Body of pancreas (tissue), 4 donors: ENCODE results near the gene PLEKHO1. TPM values are rescaled to one million over a fixed set of nuclear protein-coding genes. Genes with fewer than 3 reads are reported as not detected.
"Not testable (repeated sequence)": the region's sequence is repeated elsewhere in the genome, so short reads cannot be mapped to it uniquely, and the experiment has no call there.

Source experiments
- ATAC-seq: fragments of 150-250 bp; one replicate; pipeline ENCODE4 v1.9.1; 2016
- DNase-seq, 4 donors: peaks; one replicate each; pipeline ENCODE4 v3.0.0-alpha.2; 2019
- H3K27ac ChIP-seq, 4 donors: fragments of 200-600 bp; sonication (generic); 1 replicate in 3 of 4; 2 replicates in 1 of 4; pipeline versions ENCODE4 v1.5.1 to v1.6.1; 2016 to 2019; ENCODE audit warnings: mild to moderate bottlenecking in 1 of 4, mixed read lengths in 1 of 4, moderate library complexity in 1 of 4
- H3K27me3 ChIP-seq, 2 donors: fragments of 200-600 bp; sonication (generic); one replicate each; pipeline ENCODE4 v1.6.0; 2016; ENCODE audit warnings: mild to moderate bottlenecking in 1 of 2
- H3K36me3 ChIP-seq, 2 donors: fragments of 200-600 bp; sonication (generic); replicated peaks in 1 of 2; 2 replicates each; pipeline ENCODE4 v1.5.1; 2016; ENCODE audit warnings: low read depth in 2 of 2; ENCODE audit not compliant: insufficient read depth in 1 of 2
- H3K4me1 ChIP-seq: fragments of 200-600 bp; sonication (generic); one replicate; pipeline ENCODE4 v1.6.0; 2016
- H3K4me3 ChIP-seq, 2 donors: fragments of 200-600 bp; sonication (generic); 1 replicate in 1 of 2; 2 replicates in 1 of 2; pipeline ENCODE4 v1.5.1; 2016 to 2019
- H3K9me3 ChIP-seq, 3 donors: fragments of 200-600 bp; sonication (generic); 1 replicate in 2 of 3; 2 replicates in 1 of 3; pipeline ENCODE4 v1.5.1; 2016
- CTCF ChIP-seq, 7 experiments: fragments of 450-650 bp in 4 of 7; fragments of 200-600 bp in 3 of 7; sonication (generic) in 3 of 7; IDR thresholded peaks; one replicate each; pipeline ENCODE4 v1.5.1; 2016 to 2019; ENCODE audit warnings: antibody characterized with exemption in 7 of 7
- POLR2A ChIP-seq, 3 donors: fragments of 450-650 bp; IDR thresholded peaks; one replicate each; pipeline ENCODE4 v1.6.1; 2016; ENCODE audit warnings: antibody characterized with exemption in 3 of 3, mild to moderate bottlenecking in 2 of 3
- WGBS, 2 donors: methylation state at CpG; one replicate each; pipeline ENCODE4 v1.1.5; 2017; 5-methylcytosine and 5-hydroxymethylcytosine counted together
- intact Hi-C: fragments of 100-400 bp; cut with DNase I; formaldehyde crosslinking; loops from one replicate; pipeline ENCODE4 v1.15.1; 2023
- total RNA-seq, 2 donors: library from RNA; depleted of rRNA; stranded (reverse); fragments of >200 nt; gene quantifications; one replicate each; pipeline ENCODE4 v1.1.0, GENCODE V29; 2016

PLEKHO1 gene
- total RNA-seq, 2 donors from 2014 or later = 5.3 to 7.0 TPM

DNA sequence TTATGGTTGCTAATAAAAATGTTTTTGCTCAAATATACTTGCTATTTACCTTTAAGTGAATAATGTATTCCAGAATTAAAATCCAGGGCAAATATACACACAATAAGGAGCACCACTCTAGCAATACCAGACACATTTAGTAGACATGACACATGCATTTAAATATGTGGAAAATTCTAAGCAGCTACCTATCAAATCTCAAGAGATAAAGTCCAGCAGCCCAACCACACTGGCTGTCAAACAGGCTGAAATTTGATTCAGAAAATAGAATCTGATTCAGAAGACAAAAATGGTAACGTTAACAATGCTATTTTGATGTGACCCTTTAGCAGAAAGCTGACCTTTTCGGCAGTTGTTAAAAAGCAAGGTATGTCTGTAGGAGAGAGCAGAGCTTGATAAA is 42.3 kb downstream of the PLEKHO1 start:
- TF ChIP-seq POLR2A (IDR thresholded peaks at IDR 0.05) (no peak), CTCF (IDR thresholded peaks at IDR 0.05) (no peak)
- Histone ChIP-seq H3K36me3 (no peaks in the 10 kb centered on the region), H3K27me3 (peaks cover 0 to 14% of the 10 kb centered on the region in 2 donors), H3K9me3 (no peaks in the 10 kb centered on the region), H3K4me1 (peaks cover 1% of the 10 kb centered on the region), H3K4me3 (no peak overlapping the region), H3K27ac (no peak overlapping the region)
- intact Hi-C loops = no loop called here
- DNase-seq (no peak), ATAC-seq (no peak)
- 49 to 69% methylated on average over 2 of the region's 2 CpGs for WGBS, 2 donors

DNA sequence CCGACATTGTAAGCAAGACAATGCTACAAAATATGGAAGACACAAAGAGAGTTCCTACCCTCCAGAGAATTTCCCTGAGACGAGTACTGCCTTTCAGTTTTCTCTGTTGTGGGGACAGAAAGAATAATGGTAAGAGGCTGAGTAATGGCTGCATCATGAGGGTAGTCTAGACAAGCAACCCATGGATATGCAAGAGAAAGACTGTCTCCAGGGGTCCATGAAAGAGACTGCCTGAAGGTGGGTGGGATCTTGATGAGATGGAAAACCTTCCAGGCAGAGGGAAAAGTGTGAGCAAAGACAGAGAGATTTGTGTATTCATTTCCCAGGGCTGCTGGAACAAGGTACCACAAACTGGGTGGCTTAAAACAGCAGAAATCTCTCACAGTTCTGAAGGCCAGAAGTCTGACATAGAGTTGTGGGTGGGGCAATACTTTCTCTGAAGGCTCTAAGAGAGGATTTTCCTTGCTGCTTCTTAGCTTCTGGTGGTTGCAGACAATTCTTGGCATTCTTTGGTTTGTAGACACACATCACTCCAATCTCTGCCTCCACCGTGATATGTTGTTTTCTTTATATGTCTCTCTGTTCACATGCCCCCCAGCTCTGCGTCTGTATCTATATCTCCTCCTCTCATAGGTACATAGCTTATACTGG is 44.8 kb downstream of the PLEKHO1 start:
- TF ChIP-seq POLR2A (IDR thresholded peaks at IDR 0.05) (no peak), CTCF (IDR thresholded peaks at IDR 0.05) (no peak)
- no peak overlapping the region for H3K27ac ChIP-seq
- H3K4me3 ChIP-seq = no peak overlapping the region
- H3K27me3 ChIP-seq = no peaks in the 10 kb centered on the region
- no peak for DNase-seq
- H3K9me3 ChIP-seq = no peaks in the 10 kb centered on the region
- H3K4me1 ChIP-seq = no peaks in the 10 kb centered on the region
- intact Hi-C loops = no loop called here
- WGBS, 2 donors = 77 to 82% methylated on average over 4 of the region's 4 CpGs
- ATAC-seq = no peak
- no peaks in the 10 kb centered on the region for H3K36me3 ChIP-seq

DNA sequence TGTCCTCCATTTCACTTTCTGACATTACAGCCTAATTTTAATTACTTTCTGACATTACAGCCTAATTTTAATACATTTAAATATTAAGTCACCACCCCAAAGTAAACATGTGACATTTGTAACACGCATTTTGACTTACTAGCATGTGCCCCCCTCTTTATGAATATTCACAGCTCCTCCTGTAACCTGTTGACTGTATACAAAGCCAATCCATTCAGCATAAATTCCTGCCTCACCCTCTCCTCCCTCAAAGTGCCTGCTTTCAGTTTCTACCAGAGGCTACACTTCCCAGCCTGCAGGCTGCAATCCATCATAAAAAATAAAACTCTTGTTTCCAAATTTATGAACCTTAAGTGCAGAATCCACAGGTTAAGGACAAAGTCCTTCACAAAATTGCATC is 46.7 kb downstream of the PLEKHO1 start:
- no peaks in the 10 kb centered on the region for H3K27me3 ChIP-seq
- TF ChIP-seq CTCF (IDR thresholded peaks at IDR 0.05) (no peak), POLR2A (IDR thresholded peaks at IDR 0.05) (no peak)
- H3K9me3 ChIP-seq = no peaks in the 10 kb centered on the region
- DNase-seq (no peak), ATAC-seq (no peak)
- H3K4me3 ChIP-seq = no peak overlapping the region
- no peaks in the 10 kb centered on the region for H3K4me1 ChIP-seq
- 63 to 83% methylated on average over 1 of the region's 1 CpG for WGBS, 2 donors
- no peaks in the 10 kb centered on the region for H3K36me3 ChIP-seq
- H3K27ac ChIP-seq = no peak overlapping the region
- intact Hi-C loops = no loop called here

GRCh38 chr1:150207281-150207971 is 57.7 kb downstream of the PLEKHO1 start:
- WGBS, 2 donors = 56% methylated on average over 7 of the region's 7 CpGs
- no peak for TF ChIP-seq POLR2A (IDR thresholded peaks at IDR 0.05)
- no peak for TF ChIP-seq CTCF (IDR thresholded peaks at IDR 0.05)
- Histone ChIP-seq H3K27me3 (no peaks in the 10 kb centered on the region), H3K27ac (no peak overlapping the region), H3K9me3 (no peaks in the 10 kb centered on the region), H3K36me3 (no peaks in the 10 kb centered on the region), H3K4me3 (no peak overlapping the region), H3K4me1 (peaks cover 5% of the 10 kb centered on the region)
- intact Hi-C loops = no loop called here
- no peak for DNase-seq
- ATAC-seq = peak; percentile 38

DNA sequence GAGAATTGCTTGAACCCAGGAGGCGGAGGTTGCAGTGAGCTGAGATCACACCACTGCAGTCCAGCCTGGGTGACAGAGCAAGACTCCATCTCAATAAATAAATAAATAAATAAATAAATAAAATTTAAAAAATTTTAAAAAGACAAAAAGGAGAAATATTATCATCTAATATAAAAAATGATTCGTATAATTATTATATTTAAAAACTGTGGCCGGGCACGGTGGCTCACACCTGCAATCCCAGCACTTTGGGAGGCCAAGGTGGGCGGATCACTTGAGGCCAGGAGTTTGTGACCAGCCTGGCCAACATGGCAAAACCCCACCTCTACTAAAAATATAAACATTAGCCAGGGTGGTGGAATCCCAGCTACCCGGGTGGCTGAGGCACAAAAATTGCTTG is 58.7 kb downstream of the PLEKHO1 start:
- H3K4me3 ChIP-seq, intact Hi-C loops, H3K27me3 ChIP-seq, H3K27ac ChIP-seq, H3K36me3 ChIP-seq, H3K9me3 ChIP-seq, DNase-seq, ATAC-seq: not testable (repeated sequence)
- 86 to 94% methylated on average over 6 of the region's 6 CpGs for WGBS, 2 donors
- H3K4me1 ChIP-seq = peaks cover 10% of the 10 kb centered on the region

Other genes starting within 250 kb of the PLEKHO1 start
- gene SV2A, start 232.1 kb upstream of the PLEKHO1 start, total RNA-seq = 1 to 10 TPM in 1 of 2 donors, under 1 TPM in 1; 0.33 to 2.1 TPM
- gene SF3B4, start 222.1 kb upstream of the PLEKHO1 start, total RNA-seq = 1 to 10 TPM; 4.7 to 8.2 TPM
- 10 to 100 TPM in 1 of 2 donors, 1 to 10 TPM in 1; 3.0 to 28.3 TPM for gene MTMR11, start 213.0 kb upstream of the PLEKHO1 start, total RNA-seq
- gene OTUD7B, start 139.2 kb upstream of the PLEKHO1 start, total RNA-seq = 10 to 100 TPM in 1 of 2 donors, 1 to 10 TPM in 1; 8.6 to 13.2 TPM
- gene VPS45, start 82.1 kb upstream of the PLEKHO1 start, total RNA-seq = 10 to 100 TPM; 30.9 to 34.3 TPM
- gene ANP32E, start 86.2 kb downstream of the PLEKHO1 start, total RNA-seq = 1 to 10 TPM; 9.2 to 9.3 TPM
- not detected for gene CA14, start 107.9 kb downstream of the PLEKHO1 start, total RNA-seq
- gene APH1A, start 119.1 kb downstream of the PLEKHO1 start, total RNA-seq = 10 to 100 TPM; 33.0 to 56.6 TPM
- 1 to 10 TPM in 1 of 2 donors, not detected in 1; 8.6 TPM for gene C1orf54, start 122.9 kb downstream of the PLEKHO1 start, total RNA-seq
- 1 to 10 TPM in 1 of 2 donors, under 1 TPM in 1; 0.66 to 1.3 TPM for gene CIART, start 132.6 kb downstream of the PLEKHO1 start, total RNA-seq
- gene MRPS21, start 143.9 kb downstream of the PLEKHO1 start, total RNA-seq = 10 to 100 TPM; 17.9 to 23.4 TPM
- 10 to 100 TPM; 36.8 to 74.8 TPM for gene PRPF3, start 171.6 kb downstream of the PLEKHO1 start, total RNA-seq
- 10 to 100 TPM; 13.2 to 17.1 TPM for gene RPRD2, start 214.2 kb downstream of the PLEKHO1 start, total RNA-seq